HK-2 (cell line): ENCODE results near the gene DOC2B.
"Not testable (repeated sequence)": the region's sequence is repeated elsewhere in the genome, so short reads cannot be mapped to it uniquely, and the experiment has no call there.

ENCODE experiments used
- DNase-seq: peaks from one replicate; pipeline ENCODE4 v3.0.0-alpha.2; 2018; ENCODE audit not compliant: unreplicated experiment

Gene DOC2B

GRCh38 chr17:192666-193425 is 11.4 kb upstream of the DOC2B start:
- no peak for DNase-seq

- no peak for DNase-seq
Measured at GRCh38 chr17:189444-189843, 8.0 kb upstream of the DOC2B start.

- no peak for DNase-seq
Measured at GRCh38 chr17:187130-187529, 5.7 kb upstream of the DOC2B start.

GRCh38 chr17:185445-186138 is 4.1 kb upstream of the DOC2B start:
- peak; percentile 25 for DNase-seq

DNA sequence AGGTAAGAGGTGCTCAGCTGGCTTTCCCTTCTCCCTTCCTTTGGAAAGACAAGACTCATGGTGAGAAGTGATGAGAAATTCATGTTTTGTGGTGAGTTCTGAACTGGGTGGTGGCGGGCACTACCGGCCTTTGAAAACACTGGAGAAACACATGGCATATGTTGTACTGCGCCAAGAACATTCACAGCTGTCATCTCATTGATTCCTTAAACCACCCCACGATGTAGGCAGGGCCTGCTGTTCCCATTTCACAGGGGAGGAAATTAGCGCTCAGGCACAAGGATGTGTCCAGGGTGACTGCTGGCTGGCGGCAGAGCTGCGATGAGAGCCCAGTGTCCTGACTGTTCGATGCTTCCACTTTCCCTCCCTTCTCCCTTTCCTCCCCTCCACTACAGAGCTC is 1.6 kb upstream of the DOC2B start:
- DNase-seq: no peak

GRCh38 chr17:182050-182751 is 751 bp upstream of the DOC2B start:
- DNase-seq: peak; percentile 21

DNA sequence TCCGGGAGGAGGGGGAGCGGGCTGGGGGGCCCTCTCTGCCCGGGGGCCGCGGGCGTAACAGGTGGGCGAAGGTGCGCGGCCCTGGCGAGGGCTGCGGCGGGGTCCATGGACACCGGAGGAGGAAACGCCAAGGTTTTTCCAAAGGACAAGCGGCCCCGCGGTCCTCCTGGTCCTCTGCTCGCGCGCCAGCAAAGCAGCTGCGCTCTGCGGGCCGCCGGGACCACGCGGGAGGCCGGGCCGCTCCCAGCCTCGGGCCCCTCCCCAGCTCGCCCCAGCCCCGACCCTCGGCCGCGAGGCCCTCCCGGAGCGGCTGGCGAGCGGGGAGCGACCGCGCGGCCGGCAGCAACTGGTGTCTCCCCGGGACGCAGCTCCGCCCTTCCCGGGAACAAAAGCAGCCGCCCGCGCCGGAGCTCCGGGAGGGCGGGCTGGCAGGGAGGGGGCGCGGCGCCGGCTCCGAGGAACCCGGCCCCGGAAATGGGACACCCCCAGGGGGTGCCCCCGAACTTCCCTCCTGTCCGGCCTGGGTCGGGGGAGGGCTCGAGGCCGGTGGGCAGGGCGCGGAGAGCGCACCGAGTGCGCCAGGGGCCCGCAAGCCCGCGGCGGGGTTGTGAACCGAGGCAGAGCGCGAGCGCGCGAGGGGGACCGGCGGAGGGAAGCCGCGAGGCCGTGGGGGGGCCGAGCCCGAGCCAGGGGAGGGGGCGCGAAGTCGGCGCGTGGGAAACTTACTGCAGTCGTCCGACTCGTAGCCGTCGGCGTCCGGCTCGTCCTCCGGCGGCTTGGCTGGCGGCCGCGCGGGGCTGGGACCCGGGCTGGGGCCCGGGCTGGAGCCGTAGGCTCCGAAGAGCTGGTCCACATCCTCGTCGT is 837 bp downstream of the DOC2B start:
- DNase-seq: no peak

DNA sequence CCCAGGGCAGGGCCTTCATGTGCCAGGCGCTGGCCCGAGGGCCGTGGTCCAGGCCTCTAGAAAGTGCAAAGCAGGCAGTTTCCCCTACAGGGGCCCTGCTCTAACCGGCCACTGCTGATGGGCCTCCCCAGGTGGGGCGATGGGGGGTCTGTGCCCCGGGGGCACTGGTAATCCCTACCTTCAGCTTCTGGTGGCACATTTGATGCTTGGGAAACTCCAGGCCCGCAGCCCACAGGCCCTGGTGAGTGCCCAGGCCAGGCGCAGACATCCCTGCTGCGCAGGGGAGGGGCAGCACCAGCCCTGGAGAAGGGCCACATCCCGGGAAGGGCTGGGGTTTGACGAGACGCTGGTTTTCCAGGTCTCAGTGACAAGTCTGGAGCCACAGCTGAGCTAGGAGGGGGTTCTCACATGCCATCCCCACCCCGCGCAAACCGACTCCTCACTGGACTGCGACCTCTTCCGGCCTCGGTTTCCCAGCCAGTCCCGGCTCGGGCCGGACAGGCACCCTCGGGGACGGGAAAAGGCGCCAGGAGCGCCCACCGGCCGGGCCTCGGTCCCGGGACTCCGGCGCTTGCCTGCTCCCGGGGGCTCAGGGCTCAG is 1.6 kb downstream of the DOC2B start:
- no peak for DNase-seq

DNA sequence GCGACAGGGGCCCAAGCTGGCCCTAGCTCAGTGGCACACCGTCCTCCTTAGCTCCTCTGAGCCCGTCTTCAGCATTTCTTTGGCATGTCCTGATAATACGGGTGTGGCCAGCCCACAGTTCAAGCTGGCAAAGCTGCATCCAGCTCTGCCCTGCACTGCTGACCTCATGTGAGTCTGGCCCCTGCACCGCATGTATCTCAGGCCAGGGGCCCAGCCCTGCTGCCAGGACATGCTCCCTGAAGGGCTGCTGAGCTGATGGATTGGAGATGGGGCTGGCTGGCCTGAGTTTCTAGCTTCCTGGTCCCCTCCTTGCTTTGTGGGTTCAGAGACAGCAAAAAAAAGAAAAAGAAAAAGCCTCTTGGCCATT is 2.4 kb downstream of the DOC2B start:
- no peak for DNase-seq

DNA sequence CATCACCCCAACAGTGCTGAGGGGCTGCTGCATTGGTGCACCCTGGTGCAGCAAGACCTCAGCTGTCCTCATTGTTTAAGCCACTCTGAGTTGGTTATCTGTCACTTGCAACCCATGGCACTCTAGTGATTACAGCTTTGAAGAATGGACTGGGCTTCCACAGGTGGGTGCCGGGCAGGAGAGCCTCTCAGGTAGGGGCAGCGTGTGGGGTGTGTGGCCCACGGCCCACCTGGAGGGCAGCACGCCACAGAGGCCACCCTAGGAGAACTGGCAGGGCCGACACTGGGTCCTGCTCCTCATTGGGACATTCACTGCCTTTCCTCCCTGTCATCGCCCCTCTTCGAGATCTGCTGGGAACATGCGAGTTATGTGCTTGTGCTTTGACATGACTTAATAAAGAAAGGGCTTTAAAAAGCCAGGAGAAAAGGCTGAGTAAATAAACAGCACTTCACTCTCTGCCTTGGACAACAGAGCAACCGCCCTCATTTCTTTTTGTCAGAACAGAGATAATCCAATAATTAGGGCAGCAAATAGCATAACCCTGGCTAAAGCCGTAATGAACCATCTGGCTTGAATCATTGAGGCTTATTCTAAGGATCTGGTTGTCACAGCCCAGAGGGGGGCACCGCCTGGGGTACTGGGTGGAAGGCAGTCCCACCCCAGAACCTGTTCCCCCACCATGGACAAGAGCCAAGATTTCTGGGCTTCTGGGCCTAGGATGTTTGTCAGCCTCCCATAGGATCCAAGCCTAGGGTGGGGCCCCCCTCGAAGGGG is 3.0 kb downstream of the DOC2B start:
- no peak for DNase-seq

DNA sequence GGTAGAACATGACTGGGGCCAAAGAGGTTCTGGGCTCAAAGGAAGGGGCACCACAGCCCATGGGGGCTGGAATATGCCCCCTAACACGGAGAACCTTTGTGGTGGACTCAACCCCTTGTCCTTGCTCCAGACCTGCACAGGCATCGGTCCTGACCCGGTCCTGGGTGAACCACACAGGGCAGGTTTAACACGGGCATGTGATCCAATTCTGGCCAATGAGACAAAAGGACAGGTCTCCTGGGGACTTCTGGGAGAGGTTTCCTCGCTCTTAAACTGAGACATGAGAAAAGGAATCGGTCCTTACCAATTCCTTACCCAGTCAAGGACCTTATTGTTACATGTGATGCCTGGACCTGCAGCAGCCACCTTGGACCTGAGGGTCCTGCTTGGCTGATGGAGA is 3.7 kb downstream of the DOC2B start:
- DNase-seq: no peak

GRCh38 chr17:177155-177554 is 4.3 kb downstream of the DOC2B start:
- DNase-seq: no peak

GRCh38 chr17:173166-173911 is 8.1 kb downstream of the DOC2B start:
- no peak for DNase-seq

- DNase-seq: no peak
Measured at GRCh38 chr17:172401-172800, 9.0 kb downstream of the DOC2B start.

- DNase-seq: no peak
Measured at GRCh38 chr17:171871-172270, 9.6 kb downstream of the DOC2B start.

DNA sequence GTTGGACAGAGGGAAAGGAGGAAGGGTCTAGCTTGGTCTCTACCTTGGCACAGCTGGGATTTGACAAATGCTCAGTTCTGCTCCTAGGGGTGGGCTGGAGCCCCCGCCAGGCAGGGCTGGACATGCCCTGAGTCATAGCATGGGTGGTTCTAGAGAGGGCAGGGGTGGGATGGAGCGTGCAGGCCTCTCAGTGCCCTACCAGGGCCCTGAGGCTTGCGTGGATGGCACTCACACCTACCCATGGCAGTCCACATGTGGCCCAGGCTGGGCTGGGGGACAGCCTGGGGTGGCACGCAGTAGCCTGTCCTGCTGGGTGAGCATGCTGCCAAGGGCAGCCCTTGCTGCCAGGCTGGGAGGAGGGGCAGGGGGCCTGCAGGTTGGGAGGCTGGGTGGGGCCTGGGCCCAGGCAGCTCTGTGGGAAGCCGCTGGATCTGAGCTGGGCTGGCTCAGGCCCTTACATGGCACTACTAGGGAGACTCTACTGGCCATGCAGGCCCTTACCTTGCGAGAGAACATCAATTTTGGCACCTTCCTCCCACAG is 11.2 kb downstream of the DOC2B start:
- DNase-seq: no peak

GRCh38 chr17:168614-169013 is 12.8 kb downstream of the DOC2B start:
- not testable (repeated sequence) for DNase-seq

GRCh38 chr17:165939-166338 is 15.5 kb downstream of the DOC2B start:
- no peak for DNase-seq

DNA sequence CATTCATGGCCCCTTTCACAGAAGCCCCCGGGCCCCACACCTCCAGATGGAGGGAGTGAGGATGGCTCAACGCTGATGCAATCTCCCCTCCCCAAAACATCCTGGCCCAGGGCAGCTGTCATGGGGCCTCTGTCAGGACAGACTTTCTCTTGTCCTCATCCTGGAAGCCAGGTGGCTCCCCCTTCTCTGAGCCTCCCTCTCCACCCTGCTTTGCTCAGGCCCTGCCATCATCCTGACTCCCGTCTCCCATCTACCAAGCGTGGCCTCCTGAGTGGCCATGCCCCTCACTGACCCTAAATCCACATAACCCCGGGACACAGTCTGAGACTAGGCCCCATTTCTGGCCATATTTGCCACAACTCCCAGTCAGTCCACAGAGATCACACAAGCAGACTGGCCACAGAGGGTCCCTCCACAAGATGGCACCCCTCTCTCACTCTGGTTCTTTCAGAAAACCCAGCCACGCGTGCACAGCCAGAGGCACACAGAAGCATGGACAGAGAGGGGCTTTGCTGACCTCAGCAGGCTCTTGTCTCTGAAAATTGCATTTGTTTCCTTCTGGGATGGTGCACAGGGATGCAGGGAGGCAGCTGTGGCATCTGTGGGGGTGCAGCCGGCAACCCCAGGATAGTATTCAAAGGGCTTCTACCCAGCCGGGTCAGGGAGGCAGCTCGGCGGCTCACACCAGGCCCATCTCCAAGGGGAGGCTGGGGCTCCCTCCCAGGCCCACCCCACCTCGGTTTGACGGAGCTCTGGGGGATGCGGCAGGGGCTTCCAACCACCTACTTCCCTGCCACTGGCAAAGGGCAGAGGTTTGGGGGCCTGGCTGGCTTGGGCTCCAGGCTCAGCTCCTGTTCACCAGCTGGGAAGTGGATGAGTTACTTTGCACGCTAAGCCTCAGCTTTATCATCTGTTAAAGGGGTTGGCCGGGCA is 16.9 kb downstream of the DOC2B start:
- peak; percentile 58 for DNase-seq
